ENCODE measurements around the gene HUWE1.

DNA sequence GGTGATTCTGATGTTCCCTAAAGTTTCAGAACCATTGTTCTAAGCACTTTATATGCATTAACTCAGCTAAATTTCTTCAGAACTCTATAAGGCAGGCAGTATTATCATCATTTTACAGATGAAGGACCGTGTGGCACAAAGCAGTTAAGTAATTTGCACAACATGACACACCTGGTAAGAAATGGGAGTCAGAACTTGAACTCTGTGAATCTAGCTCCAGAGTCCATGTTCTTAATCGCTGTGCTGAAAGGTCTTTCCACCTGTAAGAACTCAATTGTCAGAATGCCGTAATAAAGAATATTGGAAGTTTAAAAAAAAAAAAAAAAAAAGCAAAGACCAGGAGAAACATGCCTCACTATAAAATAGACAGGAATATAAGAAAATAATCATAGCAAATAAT is 9.2 kb downstream of the HUWE1 start:
- TF ChIP-seq, protein P1, sequence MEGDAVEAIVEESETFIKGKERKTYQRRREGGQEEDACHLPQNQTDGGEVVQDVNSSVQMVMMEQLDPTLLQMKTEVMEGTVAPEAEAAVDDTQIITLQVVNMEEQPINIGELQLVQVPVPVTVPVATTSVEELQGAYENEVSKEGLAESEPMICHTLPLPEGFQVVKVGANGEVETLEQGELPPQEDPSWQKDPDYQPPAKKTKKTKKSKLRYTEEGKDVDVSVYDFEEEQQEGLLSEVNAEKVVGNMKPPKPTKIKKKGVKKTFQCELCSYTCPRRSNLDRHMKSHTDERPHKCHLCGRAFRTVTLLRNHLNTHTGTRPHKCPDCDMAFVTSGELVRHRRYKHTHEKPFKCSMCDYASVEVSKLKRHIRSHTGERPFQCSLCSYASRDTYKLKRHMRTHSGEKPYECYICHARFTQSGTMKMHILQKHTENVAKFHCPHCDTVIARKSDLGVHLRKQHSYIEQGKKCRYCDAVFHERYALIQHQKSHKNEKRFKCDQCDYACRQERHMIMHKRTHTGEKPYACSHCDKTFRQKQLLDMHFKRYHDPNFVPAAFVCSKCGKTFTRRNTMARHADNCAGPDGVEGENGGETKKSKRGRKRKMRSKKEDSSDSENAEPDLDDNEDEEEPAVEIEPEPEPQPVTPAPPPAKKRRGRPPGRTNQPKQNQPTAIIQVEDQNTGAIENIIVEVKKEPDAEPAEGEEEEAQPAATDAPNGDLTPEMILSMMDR (IDR thresholded peaks at IDR 0.05) = no peak
- TF ChIP-seq POLR2AphosphoS5 (IDR thresholded peaks at IDR 0.05) = no peak
- TF ChIP-seq POLR2A (IDR thresholded peaks at IDR 0.05) = no peak

Measured in suprapubic skin (tissue), 4 donors.